ENCODE results near the gene PSIP1.

PSIP1 gene

GRCh38 chr9:15498246-15498995 lies 12.3 kb downstream of the PSIP1 start:
- Histone ChIP-seq H3K4me2 (ENCODE audit: low read length) (no peak overlapping the region), H3K27ac (no peak overlapping the region), H3K4me1 (no peaks in the 10 kb centered on the region), H3K4me3 (ENCODE audit: low read depth, low read length) (no peak overlapping the region), H3K9me3 (ENCODE audit: control insufficient read depth, low read length) (no peaks in the 10 kb centered on the region), H3K9ac (no peak overlapping the region), H2AFZ (no peak overlapping the region), H3K36me3 (ENCODE audit: control insufficient read depth, insufficient read depth, low read length) (no peaks in the 10 kb centered on the region), H3K79me2 (no peaks in the 10 kb centered on the region), H3K27me3 (ENCODE audit: control insufficient read depth, insufficient read depth, low read length) (no peaks in the 10 kb centered on the region)
- no peak for TF ChIP-seq CTCF (IDR thresholded peaks at IDR 0.05)

DNA sequence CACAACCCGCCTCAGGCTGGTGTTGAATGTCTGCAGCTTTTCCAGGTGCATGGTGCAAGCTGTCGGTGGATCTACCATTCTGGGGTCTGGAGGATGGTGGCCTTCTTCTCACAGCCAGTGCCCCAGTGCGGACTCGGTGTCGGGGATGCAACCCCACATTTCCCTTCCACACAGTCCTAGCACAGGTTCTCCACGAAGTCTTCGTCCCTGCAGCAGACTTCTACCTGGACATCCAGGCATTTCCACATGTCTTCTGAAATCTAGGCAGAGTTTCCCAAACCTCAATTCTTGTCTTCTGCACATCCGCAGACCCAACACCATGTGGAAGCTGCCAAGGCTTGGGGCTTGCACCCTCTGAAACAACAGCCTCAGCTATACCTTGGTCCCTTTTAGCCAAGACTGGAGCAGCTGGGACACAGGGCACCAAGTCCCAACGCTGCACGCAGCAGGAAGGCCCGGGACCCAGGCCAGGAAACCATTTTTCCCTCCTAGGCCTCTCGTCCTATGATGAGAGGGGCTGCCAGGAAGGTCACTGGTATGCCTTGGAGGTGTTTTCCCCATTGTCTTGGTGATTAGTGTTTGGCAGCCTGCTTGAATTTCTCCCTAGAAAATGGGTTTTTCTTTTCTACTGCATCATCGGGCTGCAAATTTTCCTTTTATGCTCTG lies 18.2 kb downstream of the PSIP1 start:
- Histone ChIP-seq H3K4me1 (no peaks in the 10 kb centered on the region), H3K36me3 (ENCODE audit: control insufficient read depth, insufficient read depth, low read length) (no peaks in the 10 kb centered on the region), H3K4me2 (ENCODE audit: low read length) (no peak overlapping the region), H3K9ac (no peak overlapping the region), H3K4me3 (ENCODE audit: low read depth, low read length) (no peak overlapping the region), H2AFZ (no peak overlapping the region), H3K27ac (no peak overlapping the region), H3K9me3 (ENCODE audit: control insufficient read depth, low read length) (no peaks in the 10 kb centered on the region), H3K27me3 (ENCODE audit: control insufficient read depth, insufficient read depth, low read length) (no peaks in the 10 kb centered on the region), H3K79me2 (no peaks in the 10 kb centered on the region)
- no peak for TF ChIP-seq CTCF (IDR thresholded peaks at IDR 0.05)

DNA sequence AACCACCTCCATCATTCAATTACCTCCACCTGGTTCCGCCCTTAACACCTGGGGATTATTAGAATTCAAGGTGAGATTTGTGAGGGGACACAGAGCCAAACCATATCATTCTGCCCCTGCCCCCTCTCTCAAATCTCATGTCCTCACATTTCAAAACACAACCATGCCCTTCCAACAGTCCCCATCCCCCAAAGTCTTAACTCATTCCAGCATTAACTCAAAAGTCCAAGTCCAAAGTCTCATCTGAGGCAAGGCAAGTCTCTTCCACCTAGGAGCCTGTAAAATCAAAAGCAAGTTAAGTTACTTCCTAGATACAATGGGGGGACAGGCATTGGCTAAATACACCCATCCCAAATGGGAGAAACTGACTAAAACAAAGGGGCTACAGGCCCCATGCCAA lies 18.8 kb downstream of the PSIP1 start:
- no peak overlapping the region for H3K4me3 ChIP-seq (ENCODE audit: low read depth, low read length)
- no peak overlapping the region for H3K9ac ChIP-seq
- no peaks in the 10 kb centered on the region for H3K27me3 ChIP-seq (ENCODE audit: control insufficient read depth, insufficient read depth, low read length)
- H3K4me1 ChIP-seq, result no peaks in the 10 kb centered on the region
- no peak overlapping the region for H3K4me2 ChIP-seq (ENCODE audit: low read length)
- no peaks in the 10 kb centered on the region for H3K36me3 ChIP-seq (ENCODE audit: control insufficient read depth, insufficient read depth, low read length)
- no peak overlapping the region for H3K27ac ChIP-seq
- H2AFZ ChIP-seq, result no peak overlapping the region
- no peaks in the 10 kb centered on the region for H3K9me3 ChIP-seq (ENCODE audit: control insufficient read depth, low read length)
- H3K79me2 ChIP-seq, result no peaks in the 10 kb centered on the region
- no peak for TF ChIP-seq CTCF (IDR thresholded peaks at IDR 0.05)

GRCh38 chr9:15485836-15486666 lies 24.7 kb downstream of the PSIP1 start:
- Histone ChIP-seq H3K27me3 (ENCODE audit: control insufficient read depth, insufficient read depth, low read length) (no peaks in the 10 kb centered on the region), H3K4me1 (no peaks in the 10 kb centered on the region), H3K9me3 (ENCODE audit: control insufficient read depth, low read length) (no peaks in the 10 kb centered on the region), H3K4me3 (ENCODE audit: low read depth, low read length) (no peak overlapping the region), H3K27ac (no peak overlapping the region), H3K79me2 (no peaks in the 10 kb centered on the region), H3K36me3 (ENCODE audit: control insufficient read depth, insufficient read depth, low read length) (no peaks in the 10 kb centered on the region), H3K4me2 (ENCODE audit: low read length) (no peak overlapping the region), H2AFZ (no peak overlapping the region), H3K9ac (no peak overlapping the region)
- no peak for TF ChIP-seq CTCF (IDR thresholded peaks at IDR 0.05)
